NT2/D1 (cell line): Measurements from ENCODE around the gene SPDYE6.

ENCODE experiments used
- SUZ12 ChIP-seq: IDR thresholded peaks from 2 replicates; pipeline ENCODE4 v1.6.1; 2011; ENCODE audit not compliant: insufficient read length, insufficient read depth; ENCODE audit errors: extremely low read depth
- YY1 ChIP-seq: IDR thresholded peaks from 2 replicates; pipeline ENCODE4 v1.6.1; 2011; ENCODE audit not compliant: insufficient read length, insufficient read depth
- ZNF274 ChIP-seq: IDR thresholded peaks from 2 replicates; pipeline ENCODE4 v1.6.1; 2011; ENCODE audit warnings: mild to moderate bottlenecking, low read depth, low read length

- TF ChIP-seq YY1 (no peak), ZNF274 (no peak), SUZ12 (no peak)
These were observed 30.8 kb upstream of the SPDYE6 start for GRCh38 chr7:102387064-102387463.
